OCI-LY7 (cell line): Measurements from ENCODE around the gene CARD11. TPM values are rescaled to one million over a fixed set of nuclear protein-coding genes. Genes with fewer than 3 reads are reported as not detected.

ENCODE experiments used
- BruUV-seq: library from RNA; stranded (reverse); fragments of 400-500 nt; replicated peaks from 2 replicates; lab custom pipeline; 2021; lab: Mats Ljungman, UMichigan
- CTCF ChIA-PET: fragments of 300-600 bp; sonication (Branson Sonifier 250); formaldehyde crosslinking; loops from one replicate; lab custom pipeline; 2022; ENCODE audit warnings: antibody characterized with exemption; ENCODE audit not compliant: unreplicated experiment; lab: Charles Lee
- POLR2A ChIA-PET: fragments of 300-600 bp; sonication (Branson Sonifier 250); formaldehyde crosslinking; loops from one replicate; lab custom pipeline; 2022; ENCODE audit warnings: antibody characterized with exemption; lab: Charles Lee
- DNase-seq: peaks from one replicate; pipeline ENCODE4 v3.0.0-alpha.2; 2015; ENCODE audit warnings: low spot score
- H2AFZ ChIP-seq: fragments of 200-600 bp; sonication (generic), shearing (Covaris generic); 2 replicates; pipeline ENCODE4 v1.6.1; 2014; ENCODE audit warnings: mild to moderate bottlenecking, antibody characterized with exemption, low read length, moderate library complexity
- H3K27ac ChIP-seq: fragments of 200-600 bp; sonication (generic); 2 replicates; pipeline ENCODE4 v1.5.1; 2014; ENCODE audit warnings: mixed run types, low read depth, mild to moderate bottlenecking, moderate library complexity, low read length, inconsistent platforms; ENCODE audit not compliant: poor library complexity, severe bottlenecking
- H3K36me3 ChIP-seq: fragments of 200-600 bp; sonication (generic); 2 replicates; pipeline ENCODE4 v1.6.1; 2014; ENCODE audit warnings: mild to moderate bottlenecking, antibody characterized with exemption, low read length, moderate library complexity, mixed read lengths; ENCODE audit not compliant: insufficient read depth
- H3K4me1 ChIP-seq: fragments of 200-600 bp; sonication (generic); 2 replicates; pipeline ENCODE4 v1.5.1; 2014; ENCODE audit warnings: mild to moderate bottlenecking, low read length; ENCODE audit not compliant: insufficient read depth, poor library complexity, severe bottlenecking
- H3K4me2 ChIP-seq: fragments of 200-600 bp; sonication (generic); 2 replicates; pipeline ENCODE4 v1.6.1; 2014; ENCODE audit warnings: mild to moderate bottlenecking, low read length
- H3K4me3 ChIP-seq: fragments of 200-600 bp; sonication (generic); 2 replicates; pipeline ENCODE4 v1.5.1; 2014; ENCODE audit warnings: mild to moderate bottlenecking, low read depth, low read length; ENCODE audit not compliant: poor library complexity, severe bottlenecking
- H3K79me2 ChIP-seq: fragments of 200-600 bp; sonication (generic); 2 replicates; pipeline ENCODE4 v1.6.1; 2016; ENCODE audit warnings: low read depth, mild to moderate bottlenecking, low read length, moderate library complexity, mixed read lengths; ENCODE audit not compliant: insufficient read depth
- H3K9me2 ChIP-seq: fragments of 200-600 bp; sonication (generic); 2 replicates; pipeline ENCODE4 v1.6.1; 2016; ENCODE audit warnings: mild to moderate bottlenecking, low read length, mixed read lengths; ENCODE audit not compliant: insufficient read depth
- H3K9me3 ChIP-seq: fragments of 200-600 bp; sonication (generic); 2 replicates; pipeline ENCODE4 v1.6.1; 2014; ENCODE audit warnings: mild to moderate bottlenecking, mixed run types, low read length, mixed read lengths
- H4K20me1 ChIP-seq: fragments of 200-600 bp; sonication (generic); 2 replicates; pipeline ENCODE4 v1.6.1; 2014; ENCODE audit warnings: mild to moderate bottlenecking, antibody characterized with exemption, low read length, moderate library complexity, mixed read lengths; ENCODE audit not compliant: insufficient read depth
- EZH2phosphoT487 ChIP-seq: fragments of 200-600 bp; sonication (generic); IDR thresholded peaks from 2 replicates; pipeline ENCODE4 v1.6.1; 2018; ENCODE audit warnings: low read depth, borderline replicate concordance, mild to moderate bottlenecking, mixed run types, antibody characterized with exemption, low read length, moderate library complexity, mixed read lengths
- intact Hi-C: fragments of 100-400 bp; cut with micrococcal nuclease; formaldehyde crosslinking; loops from one replicate; pipeline ENCODE4 v1.10.0; 2022; ENCODE audit not compliant: unreplicated experiment
- total RNA-seq, 2 experiments: library from RNA; depleted of rRNA in 1 of 2; stranded (reverse); fragments of >200 nt in 1 of 2; shearing (Covaris generic) in 1 of 2; gene quantifications; 2 replicates each; pipeline ENCODE4 v1.2.3, GENCODE V29; 2014 to 2022
- TF ChIP-seq, protein P1 (sequence below): fragments of 200-600 bp; sonication (generic); conservative IDR thresholded peaks from 2 replicates; pipeline ENCODE4 v1.5.1; 2014; ENCODE audit warnings: mild to moderate bottlenecking, antibody characterized with exemption, low read length, moderate library complexity, mixed read lengths

The CARD11 gene
- total RNA-seq, 2 experiments from 2014 or later, result 33.8 to 63.5 TPM

DNA sequence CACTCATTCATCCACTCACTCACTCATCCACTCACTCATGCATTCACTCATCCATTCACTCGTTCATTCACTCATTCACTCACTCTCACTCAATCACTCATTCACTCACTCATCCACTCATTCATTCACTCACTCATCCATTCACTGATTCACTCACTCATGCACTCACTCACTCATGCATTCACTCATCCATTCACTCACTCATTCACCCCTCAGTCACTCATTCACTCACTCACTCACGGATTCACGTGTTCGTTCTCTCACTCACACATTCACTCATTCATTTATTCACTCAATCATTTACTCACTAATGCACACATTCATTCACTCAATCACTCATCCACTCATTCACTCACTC is 73.4 kb downstream of the CARD11 start:
- no peak overlapping the region for H2AFZ ChIP-seq
- no peak overlapping the region for H3K4me2 ChIP-seq
- H3K9me2 ChIP-seq, result no peaks in the 10 kb centered on the region
- H3K36me3 ChIP-seq, result peaks cover 23% of the 10 kb centered on the region; the same call in 1 of the 2 replicates
- ChIA-PET CTCF (no interaction called here), POLR2A (interaction anchor here (1.6 kb wide), 1 partner anchor 23 kb away, joined by 4 read pairs; no protein-coding TSS in a partner anchor)
- TF ChIP-seq, protein P1, sequence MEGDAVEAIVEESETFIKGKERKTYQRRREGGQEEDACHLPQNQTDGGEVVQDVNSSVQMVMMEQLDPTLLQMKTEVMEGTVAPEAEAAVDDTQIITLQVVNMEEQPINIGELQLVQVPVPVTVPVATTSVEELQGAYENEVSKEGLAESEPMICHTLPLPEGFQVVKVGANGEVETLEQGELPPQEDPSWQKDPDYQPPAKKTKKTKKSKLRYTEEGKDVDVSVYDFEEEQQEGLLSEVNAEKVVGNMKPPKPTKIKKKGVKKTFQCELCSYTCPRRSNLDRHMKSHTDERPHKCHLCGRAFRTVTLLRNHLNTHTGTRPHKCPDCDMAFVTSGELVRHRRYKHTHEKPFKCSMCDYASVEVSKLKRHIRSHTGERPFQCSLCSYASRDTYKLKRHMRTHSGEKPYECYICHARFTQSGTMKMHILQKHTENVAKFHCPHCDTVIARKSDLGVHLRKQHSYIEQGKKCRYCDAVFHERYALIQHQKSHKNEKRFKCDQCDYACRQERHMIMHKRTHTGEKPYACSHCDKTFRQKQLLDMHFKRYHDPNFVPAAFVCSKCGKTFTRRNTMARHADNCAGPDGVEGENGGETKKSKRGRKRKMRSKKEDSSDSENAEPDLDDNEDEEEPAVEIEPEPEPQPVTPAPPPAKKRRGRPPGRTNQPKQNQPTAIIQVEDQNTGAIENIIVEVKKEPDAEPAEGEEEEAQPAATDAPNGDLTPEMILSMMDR, result no peak
- TF ChIP-seq EZH2phosphoT487, result no peak
- H3K79me2 ChIP-seq, result no peaks in the 10 kb centered on the region
- intact Hi-C loops, result no loop called here
- peaks cover 20% of the 10 kb centered on the region for H3K9me3 ChIP-seq
- H3K4me3 ChIP-seq, result no peak overlapping the region
- peaks cover 22% of the 10 kb centered on the region for H3K4me1 ChIP-seq
- no peak for DNase-seq
- H3K27ac ChIP-seq, result no peak overlapping the region
- no peaks in the 10 kb centered on the region for H4K20me1 ChIP-seq
- no TSS peak for BruUV-seq

DNA sequence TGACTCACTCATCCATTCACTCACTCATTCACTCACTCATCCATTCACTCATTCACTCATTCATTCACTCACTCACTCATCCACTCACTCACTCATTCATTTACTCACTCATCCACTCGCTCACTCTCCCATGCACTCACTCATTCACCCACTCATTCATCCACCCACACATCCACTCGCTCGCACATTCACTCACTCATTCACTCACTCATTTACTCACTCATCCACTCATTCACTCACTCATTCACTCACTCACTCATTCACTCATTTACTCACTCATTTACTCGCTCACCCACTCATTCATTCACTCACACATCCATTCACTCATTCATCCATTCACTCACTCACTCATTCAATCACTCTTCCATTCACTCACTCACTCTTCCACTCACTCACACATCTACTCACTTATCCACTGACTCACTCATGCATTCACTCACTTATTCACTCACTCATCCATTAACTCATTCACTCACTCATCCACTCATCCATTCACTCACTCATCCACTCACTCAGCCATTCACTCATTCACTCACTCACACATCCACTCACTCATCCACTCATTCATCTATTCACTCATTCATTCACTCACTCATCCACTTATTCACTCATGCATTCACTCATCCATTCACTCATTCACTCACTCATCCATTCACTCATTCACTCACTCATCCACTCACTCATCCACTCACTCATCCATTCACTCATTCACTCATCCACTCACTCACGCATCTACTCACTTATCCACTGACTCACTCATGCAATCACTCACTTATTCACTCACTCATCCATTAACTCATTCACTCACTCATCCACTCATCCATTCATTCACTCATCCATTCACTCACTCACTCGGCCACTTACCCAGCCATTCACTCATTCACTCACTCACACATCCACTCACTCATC is 74.0 kb downstream of the CARD11 start:
- Histone ChIP-seq H3K4me3 (no peak overlapping the region), H3K36me3 (peaks cover 23% of the 10 kb centered on the region; the same call in 1 of the 2 replicates), H2AFZ (no peak overlapping the region), H3K27ac (no peak overlapping the region), H3K9me3 (peaks cover 20% of the 10 kb centered on the region), H3K4me1 (peaks cover 18% of the 10 kb centered on the region), H3K4me2 (no peak overlapping the region), H3K79me2 (no peaks in the 10 kb centered on the region), H4K20me1 (no peaks in the 10 kb centered on the region), H3K9me2 (no peaks in the 10 kb centered on the region)
- TF ChIP-seq EZH2phosphoT487, result no peak
- TF ChIP-seq, protein P1, result no peak
- POLR2A ChIA-PET, result no interaction called here
- CTCF ChIA-PET, result no interaction called here
- intact Hi-C loops, result no loop called here
- BruUV-seq, result no TSS peak
- DNase-seq, result no peak
